Neuronal stem cell (in vitro differentiated cells): ENCODE results near the gene METTL21C.

Source experiments
- DNase-seq: peaks from one replicate; pipeline ENCODE4 v3.0.0-alpha.2; 2013; ENCODE audit warnings: low spot score
- H2AFZ ChIP-seq: one replicate; pipeline ENCODE4 v1.6.1; 2013; ENCODE audit warnings: mild to moderate bottlenecking, low read length, inconsistent platforms
- H2AK5ac ChIP-seq: 2 replicates; pipeline ENCODE4 v1.6.1; 2013; ENCODE audit warnings: low read depth, mild to moderate bottlenecking, inconsistent platforms, low read length, moderate library complexity, mixed read lengths
- H2BK120ac ChIP-seq: 2 replicates; pipeline ENCODE4 v1.6.1; 2013; ENCODE audit warnings: low read depth, mild to moderate bottlenecking, inconsistent platforms, low read length, moderate library complexity, mixed read lengths
- H2BK12ac ChIP-seq: one replicate; pipeline ENCODE4 v1.6.1; 2013; ENCODE audit warnings: low read length, inconsistent platforms
- H2BK15ac ChIP-seq: 2 replicates; pipeline ENCODE4 v1.6.1; 2013; ENCODE audit warnings: mild to moderate bottlenecking, low read length, inconsistent platforms, mixed read lengths
- H2BK5ac ChIP-seq: one replicate; pipeline ENCODE4 v1.6.1; 2013; ENCODE audit warnings: inconsistent platforms, mild to moderate bottlenecking, low read length, moderate library complexity
- H3K14ac ChIP-seq: one replicate; pipeline ENCODE4 v1.6.1; 2013; ENCODE audit warnings: low read length, inconsistent platforms
- H3K18ac ChIP-seq: 2 replicates; pipeline ENCODE4 v1.6.1; 2013; ENCODE audit warnings: low read length, inconsistent platforms
- H3K23ac ChIP-seq: 2 replicates; pipeline ENCODE4 v1.6.1; 2013; ENCODE audit warnings: low read depth, mild to moderate bottlenecking, mixed read lengths, low read length, inconsistent platforms; ENCODE audit not compliant: poor library complexity
- H3K27ac ChIP-seq: replicated peaks from 3 replicates; pipeline ENCODE4 v1.5.1; 2013; ENCODE audit warnings: low read length, inconsistent platforms
- H3K27me3 ChIP-seq, 3 experiments: 2 replicates each; pipeline ENCODE4 v1.6.1; 2013; ENCODE audit warnings: low read length in 3 of 3, mild to moderate bottlenecking in 2 of 3, inconsistent platforms in 1 of 3, low read depth in 1 of 3, mixed read lengths in 1 of 3, moderate library complexity in 1 of 3; ENCODE audit not compliant: control insufficient read depth in 3 of 3, insufficient read depth in 3 of 3
- H3K36me3 ChIP-seq, 2 donors: replicated peaks in 1 of 2; 2 replicates each; pipeline ENCODE4 v1.6.1; 2013; ENCODE audit warnings: low read length in 2 of 2; ENCODE audit not compliant: control insufficient read depth in 2 of 2, insufficient read depth in 2 of 2
- H3K4ac ChIP-seq: 2 replicates; pipeline ENCODE4 v1.6.1; 2013; ENCODE audit warnings: inconsistent platforms, mild to moderate bottlenecking, low read length, moderate library complexity
- H3K4me1 ChIP-seq, 2 donors: 1 replicate in 1 of 2; 2 replicates in 1 of 2; pipeline ENCODE4 v1.6.1; 2013; ENCODE audit warnings: low read length in 2 of 2, low read depth in 1 of 2; ENCODE audit not compliant: control insufficient read depth in 2 of 2, insufficient read depth in 1 of 2
- H3K4me2 ChIP-seq: one replicate; pipeline ENCODE4 v1.6.1; 2013; ENCODE audit warnings: mild to moderate bottlenecking, low read length, inconsistent platforms; ENCODE audit not compliant: insufficient read depth, poor library complexity, severe bottlenecking
- H3K4me3 ChIP-seq, 2 donors: 2 replicates each; pipeline ENCODE4 v1.5.1; 2013; ENCODE audit warnings: low read length in 2 of 2, mild to moderate bottlenecking in 2 of 2, inconsistent platforms in 1 of 2, moderate library complexity in 1 of 2
- H3K79me1 ChIP-seq: one replicate; pipeline ENCODE4 v1.6.1; 2013; ENCODE audit warnings: low read depth, mild to moderate bottlenecking, inconsistent platforms, low read length, moderate library complexity
- H3K9ac ChIP-seq: one replicate; pipeline ENCODE4 v1.6.1; 2013; ENCODE audit warnings: mild to moderate bottlenecking, low read depth, low read length, inconsistent platforms; ENCODE audit not compliant: poor library complexity
- H3K9me3 ChIP-seq, 2 donors: replicated peaks in 1 of 2; 2 replicates each; pipeline versions ENCODE3 to v1.6.1; 2013; ENCODE audit warnings: low read length in 2 of 2, mild to moderate bottlenecking in 2 of 2, inconsistent platforms in 1 of 2, low read depth in 1 of 2, mixed read lengths in 1 of 2, moderate library complexity in 1 of 2; ENCODE audit not compliant: control insufficient read depth in 2 of 2, insufficient read depth in 1 of 2
- H4K8ac ChIP-seq: one replicate; pipeline ENCODE4 v1.6.1; 2013; ENCODE audit warnings: low read depth, mild to moderate bottlenecking, inconsistent platforms, low read length, moderate library complexity
- H4K91ac ChIP-seq: one replicate; pipeline ENCODE4 v1.6.1; 2013; ENCODE audit warnings: low read length, low read depth, mild to moderate bottlenecking, inconsistent platforms; ENCODE audit not compliant: poor library complexity
- WGBS, 2 donors: extraction: QIAGEN DNeasy Blood & Tissue Kit; methylation state at CpG; one replicate each; pipeline ENCODE4 v1.1.7; 2013; ENCODE audit warnings: missing lambda C conversion rate in 2 of 2, mixed read lengths in 1 of 2; ENCODE audit not compliant: insufficient read length in 2 of 2, insufficient replicate concordance in 1 of 2; ENCODE audit errors: extremely low coverage in 2 of 2; 5-methylcytosine and 5-hydroxymethylcytosine counted together

METTL21C gene

DNA sequence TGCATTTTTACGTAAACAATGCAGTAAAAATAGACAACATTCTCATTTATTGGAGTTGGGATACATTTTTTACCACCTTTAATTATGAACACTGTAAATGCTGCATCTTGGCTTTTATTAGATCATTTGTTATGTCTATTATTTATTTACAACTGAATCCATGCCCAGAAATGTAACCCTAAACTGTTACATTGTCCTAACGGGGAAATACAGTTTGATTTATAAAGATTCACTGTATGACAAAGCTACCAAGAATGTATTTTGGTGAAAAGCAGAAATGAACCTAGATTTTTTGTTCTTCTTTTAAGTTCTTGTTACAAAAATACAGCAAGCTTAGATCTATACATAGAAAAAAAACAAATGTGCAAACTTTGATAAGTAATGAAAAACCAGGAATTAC, 1.1 kb downstream of the METTL21C start:
- no peaks in the 10 kb centered on the region for H3K79me1 ChIP-seq
- no peak overlapping the region for H3K23ac ChIP-seq
- H3K9me3 ChIP-seq, result peaks cover 2 to 4% of the 10 kb centered on the region in 2 donors
- no peak overlapping the region for H3K4ac ChIP-seq
- H3K4me2 ChIP-seq, result no peak overlapping the region
- no peak overlapping the region for H3K27ac ChIP-seq
- no peak overlapping the region for H3K14ac ChIP-seq
- WGBS, 2 donors, result no CpG with 5 or more reads among the region's 2 CpGs
- no peak overlapping the region for H2AK5ac ChIP-seq
- no peak overlapping the region for H2BK15ac ChIP-seq
- no peak overlapping the region for H2AFZ ChIP-seq
- H2BK12ac ChIP-seq, result no peak overlapping the region
- no peak overlapping the region for H4K8ac ChIP-seq
- H3K27me3 ChIP-seq, result no peaks in the 10 kb centered on the region
- no peak overlapping the region for H3K18ac ChIP-seq
- H3K36me3 ChIP-seq, result no peaks in the 10 kb centered on the region
- no peak for DNase-seq
- no peak overlapping the region for H4K91ac ChIP-seq
- no peak overlapping the region for H2BK120ac ChIP-seq
- no peak overlapping the region for H2BK5ac ChIP-seq
- H3K4me3 ChIP-seq, result no peak overlapping the region
- H3K4me1 ChIP-seq, result peaks cover under 1 to 14% of the 10 kb centered on the region in 2 donors
- no peak overlapping the region for H3K9ac ChIP-seq

DNA sequence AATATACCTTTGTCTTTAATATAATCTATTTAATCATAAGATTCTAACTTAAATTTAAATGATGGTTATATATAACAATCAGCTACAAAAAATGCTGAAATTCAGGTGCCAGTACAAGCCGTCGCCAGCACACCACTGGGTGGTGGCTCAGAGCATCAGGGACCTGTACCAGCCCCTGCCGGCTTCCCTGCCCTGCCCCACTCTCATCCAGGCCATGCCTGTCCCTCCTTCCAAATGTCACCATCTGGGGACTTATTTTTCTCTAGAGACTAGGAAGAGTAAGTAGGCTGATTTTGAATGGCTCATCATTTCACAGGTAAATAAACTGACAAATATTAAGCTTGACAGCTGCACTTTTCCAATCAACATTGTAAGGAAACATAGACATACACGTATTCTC, 1.6 kb downstream of the METTL21C start:
- Histone ChIP-seq H3K4me2 (no peak overlapping the region), H3K4me3 (no peak overlapping the region), H3K18ac (no peak overlapping the region), H2AFZ (no peak overlapping the region), H4K8ac (no peak overlapping the region), H3K79me1 (no peaks in the 10 kb centered on the region), H2AK5ac (no peak overlapping the region), H2BK120ac (no peak overlapping the region), H3K27me3 (no peaks in the 10 kb centered on the region), H3K4me1 (peaks cover 3 to 19% of the 10 kb centered on the region in 2 donors), H3K27ac (no peak overlapping the region), H3K4ac (no peak overlapping the region), H2BK12ac (no peak overlapping the region), H3K9ac (no peak overlapping the region), H3K14ac (no peak overlapping the region), H4K91ac (no peak overlapping the region), H3K23ac (no peak overlapping the region), H2BK15ac (no peak overlapping the region), H2BK5ac (no peak overlapping the region), H3K9me3 (no peaks in the 10 kb centered on the region), H3K36me3 (no peaks in the 10 kb centered on the region)
- no CpG with 5 or more reads among the region's 4 CpGs for WGBS, 2 donors
- DNase-seq, result no peak

DNA sequence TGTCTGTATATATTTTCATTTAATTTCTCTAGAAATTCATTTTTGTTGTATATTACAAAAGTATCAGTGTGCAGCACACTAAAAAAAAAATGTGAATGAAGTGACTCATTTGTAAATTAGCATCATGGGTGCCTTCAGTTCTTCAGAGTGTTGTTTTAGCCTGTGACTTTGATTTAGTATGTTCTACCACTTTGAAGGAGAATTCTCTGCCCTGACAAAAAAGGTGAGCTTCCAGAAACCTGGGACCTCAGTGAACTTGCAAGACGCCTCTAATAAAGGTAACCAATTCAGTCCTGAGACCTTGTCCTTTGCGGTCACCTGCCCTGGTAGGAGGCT, 2.4 kb downstream of the METTL21C start:
- Histone ChIP-seq H3K9me3 (no peaks in the 10 kb centered on the region), H3K36me3 (no peaks in the 10 kb centered on the region), H3K14ac (no peak overlapping the region), H3K4me3 (no peak overlapping the region), H3K9ac (no peak overlapping the region), H2AFZ (peak overlapping the region; percentile 33), H3K27me3 (no peaks in the 10 kb centered on the region), H4K91ac (no peak overlapping the region), H2AK5ac (no peak overlapping the region), H3K4me2 (no peak overlapping the region), H2BK15ac (no peak overlapping the region), H3K4me1 (peaks cover 7 to 21% of the 10 kb centered on the region in 2 donors), H2BK5ac (no peak overlapping the region), H2BK120ac (no peak overlapping the region), H3K23ac (no peak overlapping the region), H3K27ac (no peak overlapping the region), H4K8ac (no peak overlapping the region), H3K4ac (no peak overlapping the region), H3K79me1 (no peaks in the 10 kb centered on the region), H2BK12ac (no peak overlapping the region), H3K18ac (no peak overlapping the region)
- no peak for DNase-seq
- no CpG with 5 or more reads among the region's 2 CpGs for WGBS, 2 donors

DNA sequence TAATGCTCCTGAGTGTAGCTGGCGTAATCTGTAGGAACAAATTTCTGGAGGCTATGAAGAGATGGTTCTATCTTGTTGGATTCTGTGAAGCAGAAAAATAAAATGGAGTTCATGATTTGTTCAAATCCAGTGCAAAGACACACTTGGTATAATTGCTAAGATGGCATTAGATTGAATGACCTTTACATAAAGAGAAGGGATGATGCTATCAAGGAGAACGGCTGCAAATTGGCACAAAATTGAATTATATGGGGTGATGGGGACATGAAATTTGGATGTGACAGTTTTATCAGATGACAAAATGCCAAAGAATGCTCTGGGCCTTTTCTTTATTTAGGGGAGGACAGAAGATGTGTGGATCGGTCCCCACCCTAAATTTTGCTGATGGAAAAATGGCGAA, 4.0 kb downstream of the METTL21C start:
- no peaks in the 10 kb centered on the region for H3K36me3 ChIP-seq
- no peak overlapping the region for H2BK12ac ChIP-seq
- no peak overlapping the region for H2AFZ ChIP-seq
- H2AK5ac ChIP-seq, result no peak overlapping the region
- no peak overlapping the region for H3K18ac ChIP-seq
- no peak overlapping the region for H3K27ac ChIP-seq
- H3K23ac ChIP-seq, result no peak overlapping the region
- H3K27me3 ChIP-seq, result no peaks in the 10 kb centered on the region
- H3K79me1 ChIP-seq, result no peaks in the 10 kb centered on the region
- H2BK120ac ChIP-seq, result no peak overlapping the region
- WGBS, 2 donors, result no CpG with 5 or more reads among the region's 4 CpGs
- no peak overlapping the region for H4K8ac ChIP-seq
- H3K9me3 ChIP-seq, result no peaks in the 10 kb centered on the region
- no peak overlapping the region for H3K9ac ChIP-seq
- no peak overlapping the region for H3K14ac ChIP-seq
- no peak overlapping the region for H2BK5ac ChIP-seq
- no peak for DNase-seq
- H2BK15ac ChIP-seq, result no peak overlapping the region
- H4K91ac ChIP-seq, result no peak overlapping the region
- H3K4ac ChIP-seq, result no peak overlapping the region
- no peak overlapping the region for H3K4me2 ChIP-seq
- H3K4me3 ChIP-seq, result no peak overlapping the region
- H3K4me1 ChIP-seq, result peaks cover 7 to 19% of the 10 kb centered on the region in 2 donors
